WTC11 (cell line): ENCODE measurements around the gene PRKRA.

Source experiments
- CTCF ChIP-seq: fragments of 200-600 bp; IDR thresholded peaks from 2 replicates; pipeline ENCODE4 v1.8.0; 2022; ENCODE audit warnings: antibody characterized with exemption
- ESRRA ChIP-seq: sonication (generic); formaldehyde crosslinking; IDR thresholded peaks from 2 replicates; pipeline ENCODE4 v1.8.1; 2022; ENCODE audit warnings: mild to moderate bottlenecking, missing genetic modification reagents, borderline replicate concordance
- ETV6 ChIP-seq: sonication (generic); formaldehyde crosslinking; IDR thresholded peaks from 2 replicates; pipeline ENCODE4 v1.8.1; 2022; ENCODE audit warnings: mild to moderate bottlenecking, missing genetic modification reagents
- GRHL2 ChIP-seq: fragments of 250-450 bp; sonication (Bioruptor Pico); IDR thresholded peaks from 2 replicates; pipeline ENCODE4 v1.8.0; 2022; ENCODE audit warnings: mild to moderate bottlenecking, moderate library complexity; ENCODE audit not compliant: insufficient replicate concordance, severe bottlenecking
- JUN ChIP-seq: sonication (generic); formaldehyde crosslinking; IDR thresholded peaks from 2 replicates; pipeline ENCODE4 v1.8.0; 2023; ENCODE audit warnings: mild to moderate bottlenecking, missing genetic modification reagents
- KAT7 ChIP-seq: sonication (generic); formaldehyde crosslinking; IDR thresholded peaks from 2 replicates; pipeline ENCODE4 v1.8.1; 2023; ENCODE audit warnings: missing genetic modification reagents, mild to moderate bottlenecking, borderline replicate concordance
- NFATC4 ChIP-seq: fragments of 250-450 bp; sonication (Bioruptor Pico); IDR thresholded peaks from 2 replicates; pipeline ENCODE4 v1.9.0; 2021; ENCODE audit warnings: mild to moderate bottlenecking
- NFE2L1 ChIP-seq: sonication (generic); formaldehyde crosslinking; IDR thresholded peaks from 2 replicates; pipeline ENCODE4 v1.8.1; 2023; ENCODE audit warnings: missing genetic modification reagents
- SMAD3 ChIP-seq: sonication (generic); formaldehyde crosslinking; IDR thresholded peaks from 2 replicates; pipeline ENCODE4 v1.8.0; 2022; ENCODE audit warnings: missing genetic modification reagents, mild to moderate bottlenecking, borderline replicate concordance
- SMAD4 ChIP-seq: sonication (generic); formaldehyde crosslinking; IDR thresholded peaks from 2 replicates; pipeline ENCODE4 v1.8.0; 2022; ENCODE audit warnings: mild to moderate bottlenecking, missing genetic modification reagents
- TCF7 ChIP-seq: sonication (generic); formaldehyde crosslinking; IDR thresholded peaks from 2 replicates; pipeline ENCODE4 v1.8.0; 2022; ENCODE audit warnings: mild to moderate bottlenecking, low read depth, missing genetic modification reagents, moderate library complexity
- TF ChIP-seq, protein P1 (sequence below): fragments of 250-450 bp; sonication (Bioruptor Pico); IDR thresholded peaks from 2 replicates; pipeline ENCODE4 v1.9.0; 2021; ENCODE audit warnings: moderate library complexity, mild to moderate bottlenecking, inconsistent platforms, borderline replicate concordance

- TF ChIP-seq GRHL2 (CRISPR knock-in tag) (no peak), CTCF (no peak), TCF7 (CRISPR knock-in tag) (no peak), ESRRA (no peak), JUN (CRISPR knock-in tag) (no peak), SMAD4 (no peak), KAT7 (CRISPR knock-in tag) (no peak), SMAD3 (CRISPR knock-in tag) (no peak), NFE2L1 (CRISPR knock-in tag) (no peak), NFATC4 (CRISPR knock-in tag) (no peak), ETV6 (CRISPR knock-in tag) (no peak)
- TF ChIP-seq, protein P1, sequence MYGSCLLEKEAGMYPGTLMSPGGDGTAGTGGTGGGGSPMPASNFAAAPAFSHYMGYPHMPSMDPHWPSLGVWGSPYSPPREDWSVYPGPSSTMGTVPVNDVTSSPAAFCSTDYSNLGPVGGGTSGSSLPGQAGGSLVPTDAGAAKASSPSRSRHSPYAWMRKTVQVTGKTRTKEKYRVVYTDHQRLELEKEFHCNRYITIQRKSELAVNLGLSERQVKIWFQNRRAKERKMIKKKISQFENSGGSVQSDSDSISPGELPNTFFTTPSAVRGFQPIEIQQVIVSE (CRISPR knock-in tag), result no peak
Measured at GRCh38 chr2:178452334-178452733, 1.4 kb upstream of the PRKRA start.
